Bronchial epithelial cell (primary cell): ENCODE measurements around the gene PWWP2A. TPM values are rescaled to one million over a fixed set of nuclear protein-coding genes. Genes with fewer than 3 reads are reported as not detected.

Experiments used
- DNase-seq: peaks from one replicate; pipeline ENCODE4 v3.0.0-alpha.2; 2010; ENCODE audit warnings: low read depth
- FAIRE-seq: peaks from 2 replicates; lab custom pipeline; 2011; peaks lifted over from hg19 to GRCh38; lab: Jason Lieb, UNC
- H3K27me3 ChIP-seq: 2 replicates; pipeline ENCODE4 v1.5.1; 2011; ENCODE audit warnings: low read length; ENCODE audit not compliant: control insufficient read depth, insufficient read depth
- H3K36me3 ChIP-seq: 2 replicates; pipeline ENCODE4 v1.5.1; 2011; ENCODE audit warnings: low read length; ENCODE audit not compliant: control insufficient read depth, insufficient read depth
- H3K4me3 ChIP-seq: 2 replicates; pipeline ENCODE4 v1.5.1; 2011; ENCODE audit warnings: mild to moderate bottlenecking, low read depth, low read length, control low read depth
- CTCF ChIP-seq: IDR thresholded peaks from 2 replicates; pipeline ENCODE4 v1.5.1; 2011; ENCODE audit warnings: mild to moderate bottlenecking, moderate library complexity, low read length, control low read depth, inconsistent platforms; ENCODE audit not compliant: insufficient read depth, severe bottlenecking
- total RNA-seq: library from RNA; depleted of rRNA; stranded (reverse); fragments of >200 nt; gene quantifications from 2 replicates; pipeline ENCODE4 v1.2.1, GENCODE V29; 2014

PWWP2A gene
- total RNA-seq, result 10.8 and 13.1 TPM in 2 replicates

GRCh38 chr5:160119142-160119904, at the start of gene PWWP2A:
PWWP2A (minus strand) TSS chr5:160119450; CDS start chr5:160119388, 62 bp downstream.
- Histone ChIP-seq H3K36me3 (peaks cover 2% of the 10 kb centered on the region), H3K27me3 (no peaks in the 10 kb centered on the region), H3K4me3 (peak within 1 kb of the TSS; percentile 90)
- DNase-seq (peak; percentile 100), FAIRE-seq (peak; percentile 99)
- no peak for TF ChIP-seq CTCF

- DNase-seq (peak; percentile 81), FAIRE-seq (peak; percentile 23)
- H3K27me3 ChIP-seq, result no peaks in the 10 kb centered on the region
- H3K4me3 ChIP-seq, result no peak overlapping the region
- TF ChIP-seq CTCF, result no peak
- H3K36me3 ChIP-seq, result no peaks in the 10 kb centered on the region
These were observed 48.4 kb upstream of the PWWP2A start for GRCh38 chr5:160167624-160168165.

GRCh38 chr5:160166973-160167623, 47.8 kb upstream of the PWWP2A start:
- DNase-seq, result no peak
- no peak for TF ChIP-seq CTCF
- H3K36me3 ChIP-seq, result no peaks in the 10 kb centered on the region
- peak; percentile 40 for FAIRE-seq
- H3K27me3 ChIP-seq, result no peaks in the 10 kb centered on the region
- H3K4me3 ChIP-seq, result no peak overlapping the region

- Histone ChIP-seq H3K36me3 (no peaks in the 10 kb centered on the region), H3K27me3 (no peaks in the 10 kb centered on the region), H3K4me3 (no peak overlapping the region)
- TF ChIP-seq CTCF, result no peak
- DNase-seq, result no peak
- FAIRE-seq, result no peak
These were observed 47.1 kb upstream of the PWWP2A start for GRCh38 chr5:160166069-160166972.
